Activated CD4-positive, alpha-beta T cell treated with anti-CD3 and anti-CD28 coated beads, Interleukin-2, amount 10 ng/mL, durations not matched to agents 24 days and 14 days (primary cell): ENCODE measurements around the gene AOPEP. TPM values are rescaled to one million over a fixed set of nuclear protein-coding genes. Genes with fewer than 3 reads are reported as not detected.
A peak's percentile ranks its signal among the peaks of the same experiment; 100 is the strongest.

Source experiments
- DNase-seq: peaks from one replicate; pipeline ENCODE4 v3.0.0; 2022
- H3K27ac Mint-ChIP-seq: one replicate; pipeline ENCODE4 v1.8.0; 2022; ENCODE audit warnings: mild to moderate bottlenecking, mixed read lengths
- H3K27me3 Mint-ChIP-seq: one replicate; pipeline ENCODE4 v1.8.0; 2022; ENCODE audit warnings: mixed read lengths
- H3K36me3 Mint-ChIP-seq: one replicate; pipeline ENCODE4 v1.8.0; 2022; ENCODE audit warnings: low read depth, mild to moderate bottlenecking, mixed read lengths
- H3K4me1 Mint-ChIP-seq: one replicate; pipeline ENCODE4 v1.8.0; 2021; ENCODE audit warnings: mixed read lengths
- H3K4me3 Mint-ChIP-seq: one replicate; pipeline ENCODE4 v1.8.0; 2022; ENCODE audit warnings: mild to moderate bottlenecking, moderate library complexity, mixed read lengths
- H3K9me3 Mint-ChIP-seq: one replicate; pipeline ENCODE4 v1.8.0; 2021; ENCODE audit warnings: mixed read lengths
- intact Hi-C: fragments of 100-400 bp; cut with micrococcal nuclease; formaldehyde crosslinking; loops from one replicate; pipeline ENCODE4 v1.15.1; 2023
- total RNA-seq: library from RNA; stranded (reverse); gene quantifications from 2 replicates; pipeline ENCODE4 v1.2.3, GENCODE V29; 2022

Gene AOPEP
- total RNA-seq, 1 donor from 2014 or later, result 20.7 TPM

DNA sequence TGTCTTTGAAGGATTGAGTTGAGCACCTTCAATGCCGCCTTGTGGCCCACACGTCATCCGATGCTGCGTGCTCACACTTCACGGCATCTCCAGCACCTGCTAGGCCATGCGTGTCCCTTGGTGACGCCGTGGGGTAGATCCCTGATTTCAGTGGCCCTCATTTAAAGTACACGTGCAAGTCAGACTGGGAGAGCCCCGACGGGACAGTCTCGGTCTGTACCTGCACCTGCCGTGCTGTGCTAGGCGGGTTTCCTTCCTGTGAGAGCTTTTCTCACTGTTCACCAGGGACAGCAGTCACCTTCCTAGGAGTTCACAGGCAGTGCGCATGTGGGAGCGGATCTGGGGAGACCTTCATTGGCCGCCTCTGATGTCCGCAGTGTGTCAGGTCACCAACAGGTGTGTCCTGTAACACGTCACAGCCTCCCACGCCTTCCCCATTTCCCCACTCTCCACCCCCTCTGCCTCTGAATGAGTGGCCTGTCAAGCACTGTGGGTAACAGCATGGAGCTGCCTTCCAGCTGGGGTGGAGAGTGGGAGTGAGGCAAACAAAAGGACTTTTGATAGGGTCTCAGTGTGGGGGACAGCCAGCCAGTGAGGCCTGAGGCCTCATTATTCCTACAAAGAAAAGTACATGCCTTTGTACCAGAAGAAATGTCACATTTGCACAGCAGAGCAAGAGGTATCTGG lies 354.6 kb downstream of the AOPEP start:
- no peaks in the 10 kb centered on the region for H3K9me3 Mint-ChIP-seq
- H3K36me3 Mint-ChIP-seq, result no peaks in the 10 kb centered on the region
- intact Hi-C loops, result no loop called here
- DNase-seq, result no peak
- no peaks in the 10 kb centered on the region for H3K27me3 Mint-ChIP-seq
- H3K4me3 Mint-ChIP-seq, result no peak overlapping the region
- no peak overlapping the region for H3K27ac Mint-ChIP-seq
- no peaks in the 10 kb centered on the region for H3K4me1 Mint-ChIP-seq

DNA sequence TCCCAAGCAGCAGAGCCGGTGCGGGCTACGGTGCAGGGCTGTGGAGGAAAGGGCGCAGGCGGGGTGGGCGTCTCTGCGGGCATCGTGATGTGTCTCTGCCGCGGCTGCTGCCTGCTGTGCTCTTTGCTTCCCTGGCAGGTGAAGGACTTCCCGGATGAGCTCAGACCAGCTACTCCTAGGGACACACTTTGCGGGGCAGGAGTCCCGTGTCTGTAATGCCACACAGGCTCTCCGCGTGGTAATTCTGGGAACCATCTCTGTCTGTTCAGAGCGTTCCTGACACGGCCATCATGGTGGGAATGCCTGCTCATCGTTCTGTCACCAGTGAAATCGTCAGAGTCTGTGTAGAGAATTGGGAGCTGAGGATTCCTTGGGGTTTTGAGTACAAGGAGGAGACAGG lies 355.5 kb downstream of the AOPEP start:
- H3K36me3 Mint-ChIP-seq, result no peaks in the 10 kb centered on the region
- H3K27ac Mint-ChIP-seq, result no peak overlapping the region
- no peak overlapping the region for H3K4me3 Mint-ChIP-seq
- DNase-seq, result no peak
- H3K9me3 Mint-ChIP-seq, result no peaks in the 10 kb centered on the region
- intact Hi-C loops, result no loop called here
- no peaks in the 10 kb centered on the region for H3K4me1 Mint-ChIP-seq
- no peaks in the 10 kb centered on the region for H3K27me3 Mint-ChIP-seq

- Mint-ChIP-seq H3K36me3 (no peaks in the 10 kb centered on the region), H3K9me3 (no peaks in the 10 kb centered on the region), H3K4me3 (no peak overlapping the region), H3K27me3 (no peaks in the 10 kb centered on the region), H3K27ac (no peak overlapping the region), H3K4me1 (no peaks in the 10 kb centered on the region)
- intact Hi-C loops, result no loop called here
- DNase-seq, result no peak
Measured at GRCh38 chr9:95082401-95083084, 356.0 kb downstream of the AOPEP start.

GRCh38 chr9:95083086-95083768 lies 356.7 kb downstream of the AOPEP start:
- H3K9me3 Mint-ChIP-seq, result no peaks in the 10 kb centered on the region
- no peaks in the 10 kb centered on the region for H3K36me3 Mint-ChIP-seq
- no peaks in the 10 kb centered on the region for H3K4me1 Mint-ChIP-seq
- intact Hi-C loops, result no loop called here
- no peak overlapping the region for H3K4me3 Mint-ChIP-seq
- H3K27me3 Mint-ChIP-seq, result no peaks in the 10 kb centered on the region
- no peak for DNase-seq
- H3K27ac Mint-ChIP-seq, result peak overlapping the region; percentile 22

- no peak for DNase-seq
- Mint-ChIP-seq H3K27ac (no peak overlapping the region), H3K27me3 (no peaks in the 10 kb centered on the region), H3K4me3 (no peak overlapping the region), H3K36me3 (no peaks in the 10 kb centered on the region), H3K4me1 (no peaks in the 10 kb centered on the region), H3K9me3 (no peaks in the 10 kb centered on the region)
- intact Hi-C loops, result no loop called here
Measured at GRCh38 chr9:95084254-95084934, 357.9 kb downstream of the AOPEP start.

GRCh38 chr9:95085036-95085770 lies 358.7 kb downstream of the AOPEP start:
- H3K27me3 Mint-ChIP-seq, result no peaks in the 10 kb centered on the region
- H3K27ac Mint-ChIP-seq, result no peak overlapping the region
- no peaks in the 10 kb centered on the region for H3K36me3 Mint-ChIP-seq
- no peak overlapping the region for H3K4me3 Mint-ChIP-seq
- H3K9me3 Mint-ChIP-seq, result no peaks in the 10 kb centered on the region
- no peaks in the 10 kb centered on the region for H3K4me1 Mint-ChIP-seq
- intact Hi-C loops, result no loop called here
- no peak for DNase-seq

GRCh38 chr9:95085861-95086563 lies 359.5 kb downstream of the AOPEP start:
- Mint-ChIP-seq H3K27ac (no peak overlapping the region), H3K9me3 (no peaks in the 10 kb centered on the region), H3K36me3 (no peaks in the 10 kb centered on the region), H3K27me3 (no peaks in the 10 kb centered on the region), H3K4me3 (no peak overlapping the region), H3K4me1 (no peaks in the 10 kb centered on the region)
- intact Hi-C loops, result no loop called here
- DNase-seq, result no peak

GRCh38 chr9:95086564-95086955 lies 360.1 kb downstream of the AOPEP start:
- intact Hi-C loops, result no loop called here
- Mint-ChIP-seq H3K27me3 (no peaks in the 10 kb centered on the region), H3K4me1 (no peaks in the 10 kb centered on the region), H3K36me3 (no peaks in the 10 kb centered on the region), H3K9me3 (no peaks in the 10 kb centered on the region), H3K27ac (no peak overlapping the region), H3K4me3 (no peak overlapping the region)
- no peak for DNase-seq

DNA sequence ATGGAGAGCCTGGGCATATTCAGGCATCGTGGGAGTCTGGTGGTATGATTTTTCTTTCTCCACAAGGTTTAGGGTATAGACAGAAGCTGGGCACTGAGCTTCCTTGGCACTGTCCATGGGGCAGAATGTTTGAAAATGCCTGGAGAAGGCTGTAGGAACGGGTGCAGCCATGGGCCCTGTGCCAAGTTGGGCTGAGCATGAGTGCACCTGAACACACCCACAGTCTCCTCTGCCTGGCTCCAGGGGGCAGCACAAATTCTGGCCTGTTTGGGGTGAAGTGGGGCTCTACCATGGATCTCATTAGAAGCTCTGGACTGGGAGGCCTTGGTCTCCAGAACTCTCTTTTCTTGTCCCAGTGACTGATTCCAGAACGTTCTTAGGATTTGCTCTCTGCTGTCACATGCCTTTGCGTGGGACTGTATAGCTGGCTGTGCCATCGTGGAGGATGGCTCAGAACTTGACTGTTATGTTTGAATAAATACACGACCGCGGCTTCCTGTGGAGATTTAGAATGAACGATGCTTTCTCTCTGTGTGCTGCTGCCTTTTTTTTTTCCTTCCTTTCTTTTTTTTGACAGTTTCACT lies 361.3 kb downstream of the AOPEP start:
- Mint-ChIP-seq H3K4me1 (peaks cover 5% of the 10 kb centered on the region), H3K27me3 (no peaks in the 10 kb centered on the region), H3K36me3 (no peaks in the 10 kb centered on the region), H3K27ac (no peak overlapping the region), H3K9me3 (no peaks in the 10 kb centered on the region), H3K4me3 (no peak overlapping the region)
- intact Hi-C loops, result no loop called here
- DNase-seq, result no peak

- Mint-ChIP-seq H3K27ac (no peak overlapping the region), H3K9me3 (no peaks in the 10 kb centered on the region), H3K36me3 (no peaks in the 10 kb centered on the region), H3K4me1 (peaks cover 8% of the 10 kb centered on the region), H3K4me3 (no peak overlapping the region), H3K27me3 (no peaks in the 10 kb centered on the region)
- no peak for DNase-seq
- intact Hi-C loops, result no loop called here
Measured at GRCh38 chr9:95088421-95089161, 362.1 kb downstream of the AOPEP start.

DNA sequence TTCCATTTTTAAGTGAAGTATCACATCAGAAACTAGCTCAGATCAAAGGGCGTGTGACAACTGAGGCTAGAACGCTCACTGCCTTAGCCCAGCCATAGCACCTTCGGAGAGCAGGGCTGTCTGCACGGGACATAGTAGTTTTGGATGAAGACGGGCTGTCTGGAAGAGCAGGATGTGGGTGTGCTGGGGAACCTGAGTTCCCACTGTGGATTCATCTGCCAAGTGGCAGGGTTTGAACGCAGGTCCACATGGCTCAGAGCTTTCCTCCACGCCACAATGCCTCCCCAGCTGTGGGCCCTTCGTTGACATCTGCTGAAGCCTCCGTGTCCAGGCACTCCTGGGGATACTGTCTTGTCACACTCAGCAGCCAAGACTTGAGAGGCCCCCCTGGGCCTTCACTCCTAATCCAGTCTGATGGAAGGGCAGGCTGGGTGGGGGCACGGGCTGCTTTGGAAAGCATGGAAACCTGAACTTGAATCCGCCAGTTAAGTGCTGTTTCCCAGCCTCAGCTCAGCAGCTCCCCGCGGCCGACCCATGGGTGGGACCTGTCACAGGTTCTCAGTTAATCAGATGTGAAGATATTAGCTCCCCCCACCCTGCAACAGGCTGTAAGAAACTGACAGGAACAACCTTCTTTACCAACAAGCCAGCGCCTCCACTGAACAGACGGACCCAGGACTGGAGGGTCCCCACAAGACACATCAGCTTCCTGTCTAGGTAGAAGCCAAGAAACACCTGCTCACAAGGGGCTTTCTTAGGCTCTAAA lies 362.9 kb downstream of the AOPEP start:
- Mint-ChIP-seq H3K9me3 (no peaks in the 10 kb centered on the region), H3K4me1 (peaks cover 12% of the 10 kb centered on the region), H3K27me3 (no peaks in the 10 kb centered on the region), H3K27ac (no peak overlapping the region), H3K36me3 (no peaks in the 10 kb centered on the region), H3K4me3 (no peak overlapping the region)
- intact Hi-C loops, result no loop called here
- no peak for DNase-seq
